HCT116 (cell line): Measurements from ENCODE around the gene UPP2. TPM values are rescaled to one million over a fixed set of nuclear protein-coding genes. Genes with fewer than 3 reads are reported as not detected.

Experiments
- ATAC-seq: fragments of 200-7000 bp; cut with Tn5 transposase; 2 replicates; pipeline ENCODE4 v1.9.1; 2020; ENCODE audit warnings: mild to moderate bottlenecking, moderate library complexity
- BruUV-seq: library from RNA; stranded (reverse); fragments of 400-500 nt; replicated peaks from 2 replicates; lab custom pipeline; 2021; lab: Mats Ljungman, UMichigan
- CTCF ChIA-PET: fragments of 300-600 bp; sonication (Branson Sonifier 250); formaldehyde crosslinking; loops from one replicate; lab custom pipeline; 2021; ENCODE audit warnings: antibody characterized with exemption; lab: Charles Lee
- POLR2A ChIA-PET: fragments of 300-600, 350-600 bp; sonication (Branson Sonifier 250); formaldehyde crosslinking; loops from one replicate; lab custom pipeline; 2021; ENCODE audit warnings: antibody characterized with exemption; lab: Charles Lee
- RAD21 ChIA-PET, 2 experiments: fragments of 300-600 bp; sonication (Branson Sonifier 250); formaldehyde crosslinking; loops; one replicate each; lab custom pipeline; 2023; ENCODE audit warnings: low total read pairs in 2 of 2; ENCODE audit not compliant: uncharacterized antibody in 2 of 2, unreplicated experiment in 2 of 2, low non-redundant PET in 1 of 2; lab: Charles Lee
- DNase-seq: peaks from one replicate; pipeline ENCODE4 v3.0.0-alpha.2; 2010; ENCODE audit warnings: low read depth, low spot score
- H2AFZ ChIP-seq: fragments of 200-600 bp; shearing (Covaris generic), sonication (generic); 2 replicates; pipeline ENCODE4 v1.6.1; 2017; ENCODE audit warnings: low read depth, mixed run types, mixed read lengths, antibody characterized with exemption, low read length; ENCODE audit not compliant: poor library complexity, severe bottlenecking
- H3K27ac ChIP-seq: 2 replicates; pipeline ENCODE4 v1.5.1; 2012; ENCODE audit warnings: low read depth, low read length
- H3K27me3 ChIP-seq: fragments of 200-600 bp; sonication (generic); 2 replicates; pipeline ENCODE4 v1.6.1; 2016; ENCODE audit warnings: mixed run types, low read length, mixed read lengths; ENCODE audit not compliant: insufficient read depth
- H3K36me3 ChIP-seq, 2 experiments: fragments of 200-500 bp in 1 of 2; fragments of 200-600 bp in 1 of 2; sonication (Bioruptor generic) in 1 of 2; sonication (generic) in 1 of 2; 2 replicates each; pipeline versions ENCODE4 v1.5.1 to v1.6.1; 2014 to 2016; ENCODE audit warnings: low read length in 2 of 2, inconsistent platforms in 1 of 2, mixed read lengths in 1 of 2, mixed run types in 1 of 2; ENCODE audit not compliant: insufficient read depth in 2 of 2, control insufficient read depth in 1 of 2
- H3K4me1 ChIP-seq, 2 experiments: fragments of 200-600 bp in 1 of 2; sonication (generic) in 1 of 2; 2 replicates each; pipeline versions ENCODE4 v1.5.1 to v1.6.1; 2012 to 2017; ENCODE audit warnings: low read length in 2 of 2, inconsistent platforms in 1 of 2, mild to moderate bottlenecking in 1 of 2, mixed read lengths in 1 of 2, mixed run types in 1 of 2, moderate library complexity in 1 of 2; ENCODE audit not compliant: insufficient read depth in 2 of 2, control insufficient read depth in 1 of 2
- H3K4me2 ChIP-seq: fragments of 200-600 bp; sonication (generic); 2 replicates; pipeline ENCODE4 v1.6.1; 2017; ENCODE audit warnings: mixed run types, low read length, mixed read lengths
- H3K4me3 ChIP-seq, 2 experiments: fragments of 200-600 bp in 1 of 2; sonication (generic) in 1 of 2; replicated peaks in 1 of 2; 2 replicates each; pipeline ENCODE4 v1.5.1; 2011 to 2016; ENCODE audit warnings: low read length in 2 of 2, control low read depth in 1 of 2, low read depth in 1 of 2, mild to moderate bottlenecking in 1 of 2, mixed read lengths in 1 of 2, mixed run types in 1 of 2
- H3K79me2 ChIP-seq: fragments of 200-600 bp; sonication (generic); 2 replicates; pipeline ENCODE4 v1.6.1; 2017; ENCODE audit warnings: mild to moderate bottlenecking, mixed run types, low read length, moderate library complexity, mixed read lengths; ENCODE audit not compliant: insufficient read depth
- H3K9ac ChIP-seq: fragments of 200-600 bp; sonication (generic); 2 replicates; pipeline ENCODE4 v1.6.1; 2016; ENCODE audit warnings: low read length, mixed read lengths
- H3K9me2 ChIP-seq: fragments of 200-600 bp; sonication (generic), shearing (Covaris generic); 2 replicates; pipeline ENCODE4 v1.6.1; 2017; ENCODE audit warnings: mixed run types, mild to moderate bottlenecking, moderate library complexity; ENCODE audit not compliant: insufficient read depth
- H3K9me3 ChIP-seq, 2 experiments: fragments of 200-500 bp in 1 of 2; fragments of 200-600 bp in 1 of 2; sonication (Bioruptor generic) in 1 of 2; sonication (generic) in 1 of 2; 2 replicates each; pipeline ENCODE4 v1.6.1; 2014 to 2017; ENCODE audit warnings: low read length in 2 of 2, mixed read lengths in 2 of 2, inconsistent platforms in 1 of 2, low read depth in 1 of 2, mild to moderate bottlenecking in 1 of 2, mixed run types in 1 of 2, moderate library complexity in 1 of 2; ENCODE audit not compliant: control insufficient read depth in 1 of 2, insufficient read depth in 1 of 2
- H4K20me1 ChIP-seq: fragments of 200-600 bp; sonication (generic), shearing (Covaris generic); 2 replicates; pipeline ENCODE4 v1.6.1; 2017; ENCODE audit warnings: mixed run types, mild to moderate bottlenecking, moderate library complexity; ENCODE audit not compliant: insufficient read depth
- CBX3 ChIP-seq: IDR thresholded peaks from 2 replicates; pipeline ENCODE4 v1.6.1; 2012; ENCODE audit warnings: low read depth
- FOSL1 ChIP-seq: IDR thresholded peaks from 2 replicates; pipeline ENCODE4 v1.6.1; 2012; ENCODE audit warnings: low read depth
- RAD21 ChIP-seq: IDR thresholded peaks from 2 replicates; pipeline ENCODE4 v1.6.1; 2012; ENCODE audit warnings: low read depth, mild to moderate bottlenecking
- SP1 ChIP-seq: IDR thresholded peaks from 2 replicates; pipeline ENCODE4 v1.6.1; 2012; ENCODE audit warnings: low read depth
- TCF7L2 ChIP-seq: IDR thresholded peaks from 2 replicates; pipeline ENCODE4 v1.7.0; 2011; ENCODE audit warnings: borderline replicate concordance, inconsistent platforms; ENCODE audit not compliant: insufficient read depth, insufficient read length; ENCODE audit errors: extremely low read depth
- ZFX ChIP-seq: fragments of 450-650 bp; IDR thresholded peaks from 2 replicates; pipeline ENCODE4 v1.6.1; 2017
- ZNF274 ChIP-seq: fragments of 200-500 bp; sonication (Bioruptor generic); IDR thresholded peaks from 2 replicates; pipeline ENCODE4 v1.6.1; 2014; ENCODE audit warnings: mild to moderate bottlenecking, low read depth, low read length, inconsistent platforms
- intact Hi-C: fragments of 100-400 bp; cut with micrococcal nuclease; formaldehyde crosslinking; loops from 2 replicates; pipeline ENCODE4 v1.10.0; 2022
- total RNA-seq: library from RNA; stranded (reverse); gene quantifications from one replicate; pipeline ENCODE4 v1.2.1, GENCODE V29; 2021; ENCODE audit not compliant: unreplicated experiment
- TF ChIP-seq, protein P1 (sequence below): IDR thresholded peaks from 2 replicates; pipeline ENCODE4 v1.6.1; 2011; ENCODE audit warnings: mild to moderate bottlenecking, low read length, moderate library complexity; ENCODE audit not compliant: insufficient replicate concordance; ENCODE audit errors: extremely low read depth
- TF ChIP-seq, protein P2 (sequence below): IDR thresholded peaks from 2 replicates; pipeline ENCODE4 v1.6.1; 2012
- TF ChIP-seq, protein P3 (sequence below): IDR thresholded peaks from 2 replicates; pipeline ENCODE4 v1.6.1; 2012

The UPP2 gene
- total RNA-seq, 1 experiment from 2014 or later: not detected

DNA sequence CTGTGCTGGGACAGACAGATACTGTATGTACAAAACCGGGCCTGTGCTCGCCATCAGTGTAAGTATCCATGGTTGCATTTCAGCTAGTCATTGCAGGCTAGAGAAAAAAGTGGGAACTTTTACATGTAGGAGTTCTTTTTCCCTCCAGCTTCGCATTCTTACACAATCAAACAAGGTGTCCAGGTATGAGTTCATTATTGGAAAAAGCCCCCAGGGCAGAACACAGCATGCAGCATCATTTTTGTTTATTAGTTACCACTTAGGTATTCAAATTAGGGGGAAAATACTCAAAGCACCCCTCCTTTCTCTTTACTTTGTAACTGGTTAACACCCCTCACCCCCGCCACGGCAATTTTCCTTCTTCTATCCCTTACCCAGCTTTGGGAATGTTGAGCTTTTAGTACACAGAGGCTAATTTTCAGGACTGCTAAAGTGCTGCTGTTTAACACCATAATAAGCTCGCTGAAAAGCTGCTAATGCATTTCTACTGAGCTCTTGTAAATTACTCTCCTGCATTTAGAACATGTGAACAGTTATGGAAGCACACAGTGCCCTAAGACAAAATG is 13.6 kb downstream of the UPP2 start:
- BruUV-seq: no TSS peak
- H3K27me3 ChIP-seq: no peaks in the 10 kb centered on the region
- H3K4me2 ChIP-seq: no peak overlapping the region
- ATAC-seq: no peak
- no peaks in the 10 kb centered on the region for H3K9me2 ChIP-seq
- no peak overlapping the region for H3K4me3 ChIP-seq
- H3K36me3 ChIP-seq: no peaks in the 10 kb centered on the region
- POLR2A ChIA-PET: no interaction called here
- CTCF ChIA-PET: no interaction called here
- H3K4me1 ChIP-seq: no peaks in the 10 kb centered on the region
- intact Hi-C loops: no loop called here
- no peaks in the 10 kb centered on the region for H3K9me3 ChIP-seq
- no peak overlapping the region for H2AFZ ChIP-seq
- no peak overlapping the region for H3K27ac ChIP-seq
- no peak for DNase-seq
- RAD21 ChIA-PET: no interaction called here
- no peaks in the 10 kb centered on the region for H3K79me2 ChIP-seq
- TF ChIP-seq ZNF274 (no peak), SP1 (no peak), TCF7L2 (no peak), RAD21 (no peak), CBX3 (no peak), FOSL1 (no peak), ZFX (no peak)
- TF ChIP-seq, protein P1, sequence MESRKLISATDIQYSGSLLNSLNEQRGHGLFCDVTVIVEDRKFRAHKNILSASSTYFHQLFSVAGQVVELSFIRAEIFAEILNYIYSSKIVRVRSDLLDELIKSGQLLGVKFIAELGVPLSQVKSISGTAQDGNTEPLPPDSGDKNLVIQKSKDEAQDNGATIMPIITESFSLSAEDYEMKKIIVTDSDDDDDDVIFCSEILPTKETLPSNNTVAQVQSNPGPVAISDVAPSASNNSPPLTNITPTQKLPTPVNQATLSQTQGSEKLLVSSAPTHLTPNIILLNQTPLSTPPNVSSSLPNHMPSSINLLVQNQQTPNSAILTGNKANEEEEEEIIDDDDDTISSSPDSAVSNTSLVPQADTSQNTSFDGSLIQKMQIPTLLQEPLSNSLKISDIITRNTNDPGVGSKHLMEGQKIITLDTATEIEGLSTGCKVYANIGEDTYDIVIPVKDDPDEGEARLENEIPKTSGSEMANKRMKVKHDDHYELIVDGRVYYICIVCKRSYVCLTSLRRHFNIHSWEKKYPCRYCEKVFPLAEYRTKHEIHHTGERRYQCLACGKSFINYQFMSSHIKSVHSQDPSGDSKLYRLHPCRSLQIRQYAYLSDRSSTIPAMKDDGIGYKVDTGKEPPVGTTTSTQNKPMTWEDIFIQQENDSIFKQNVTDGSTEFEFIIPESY: no peak
- TF ChIP-seq, protein P2, sequence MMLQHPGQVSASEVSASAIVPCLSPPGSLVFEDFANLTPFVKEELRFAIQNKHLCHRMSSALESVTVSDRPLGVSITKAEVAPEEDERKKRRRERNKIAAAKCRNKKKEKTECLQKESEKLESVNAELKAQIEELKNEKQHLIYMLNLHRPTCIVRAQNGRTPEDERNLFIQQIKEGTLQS: no peak
- TF ChIP-seq, protein P3, sequence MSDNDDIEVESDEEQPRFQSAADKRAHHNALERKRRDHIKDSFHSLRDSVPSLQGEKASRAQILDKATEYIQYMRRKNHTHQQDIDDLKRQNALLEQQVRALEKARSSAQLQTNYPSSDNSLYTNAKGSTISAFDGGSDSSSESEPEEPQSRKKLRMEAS: no peak
- H3K9ac ChIP-seq: no peak overlapping the region
- H4K20me1 ChIP-seq: no peaks in the 10 kb centered on the region
